DND-41 (cell line): Measurements from ENCODE around the gene RFTN1.
A peak's percentile ranks its signal among the peaks of the same experiment; 100 is the strongest.

Source experiments
- ATAC-seq: fragments of 200-7000 bp; cut with Tn5 transposase; 3 replicates; pipeline ENCODE4 v1.9.1; 2021; ENCODE audit warnings: low read depth; ENCODE audit not compliant: insufficient read depth
- DNase-seq: peaks from one replicate; pipeline ENCODE4 v3.0.0-alpha.2; 2020
- H2AFZ ChIP-seq: 2 replicates; pipeline ENCODE4 v1.6.0; 2012; ENCODE audit warnings: low read depth, low read length
- H3K27ac ChIP-seq: 2 replicates; pipeline ENCODE4 v1.5.1; 2012; ENCODE audit warnings: low read length, inconsistent platforms
- H3K27me3 ChIP-seq: fragments of 200-600 bp; sonication (generic); 2 replicates; pipeline ENCODE4 v1.6.0; 2012; ENCODE audit warnings: low read length, mild to moderate bottlenecking, inconsistent platforms; ENCODE audit not compliant: insufficient read depth, poor library complexity
- H3K36me3 ChIP-seq: 2 replicates; pipeline ENCODE4 v1.5.1; 2012; ENCODE audit warnings: low read length, inconsistent platforms; ENCODE audit not compliant: insufficient read depth
- H3K4me1 ChIP-seq: 2 replicates; pipeline ENCODE4 v1.5.1; 2012; ENCODE audit warnings: mild to moderate bottlenecking, low read length; ENCODE audit not compliant: insufficient read depth
- H3K4me2 ChIP-seq: 2 replicates; pipeline ENCODE4 v1.6.0; 2012; ENCODE audit warnings: mild to moderate bottlenecking, moderate library complexity, low read length, inconsistent platforms; ENCODE audit not compliant: insufficient read depth
- H3K4me3 ChIP-seq, 2 experiments: fragments of 200-600 bp in 1 of 2; shearing (Covaris generic) in 1 of 2; 2 replicates each; pipeline ENCODE4 v1.5.1; 2012 to 2016; ENCODE audit warnings: inconsistent platforms in 2 of 2, low read length in 2 of 2, mild to moderate bottlenecking in 2 of 2, low read depth in 1 of 2, moderate library complexity in 1 of 2
- H3K79me2 ChIP-seq: 2 replicates; pipeline ENCODE4 v1.6.0; 2012; ENCODE audit warnings: low read length, inconsistent platforms; ENCODE audit not compliant: insufficient read depth
- H3K9ac ChIP-seq: 2 replicates; pipeline ENCODE4 v1.6.0; 2012; ENCODE audit warnings: low read depth, mild to moderate bottlenecking, inconsistent platforms, low read length, moderate library complexity
- H3K9me3 ChIP-seq: 2 replicates; pipeline ENCODE4 v1.5.1; 2012; ENCODE audit warnings: low read length, moderate library complexity, mild to moderate bottlenecking, inconsistent platforms; ENCODE audit not compliant: insufficient read depth, severe bottlenecking
- H4K20me1 ChIP-seq: 2 replicates; pipeline ENCODE4 v1.6.0; 2012; ENCODE audit warnings: low read length; ENCODE audit not compliant: insufficient read depth
- EZH2 ChIP-seq: IDR thresholded peaks from 3 replicates; pipeline ENCODE4 v1.6.1; 2012; ENCODE audit warnings: borderline replicate concordance, low read depth, mild to moderate bottlenecking, moderate library complexity, low read length, inconsistent platforms; ENCODE audit not compliant: severe bottlenecking
- TF ChIP-seq, protein P1 (sequence below): IDR thresholded peaks from 2 replicates; pipeline ENCODE4 v1.5.1; 2012; ENCODE audit warnings: borderline replicate concordance, low read length, moderate library complexity, mild to moderate bottlenecking; ENCODE audit not compliant: poor library complexity, severe bottlenecking; ENCODE audit errors: extremely low read depth

The RFTN1 gene

DNA sequence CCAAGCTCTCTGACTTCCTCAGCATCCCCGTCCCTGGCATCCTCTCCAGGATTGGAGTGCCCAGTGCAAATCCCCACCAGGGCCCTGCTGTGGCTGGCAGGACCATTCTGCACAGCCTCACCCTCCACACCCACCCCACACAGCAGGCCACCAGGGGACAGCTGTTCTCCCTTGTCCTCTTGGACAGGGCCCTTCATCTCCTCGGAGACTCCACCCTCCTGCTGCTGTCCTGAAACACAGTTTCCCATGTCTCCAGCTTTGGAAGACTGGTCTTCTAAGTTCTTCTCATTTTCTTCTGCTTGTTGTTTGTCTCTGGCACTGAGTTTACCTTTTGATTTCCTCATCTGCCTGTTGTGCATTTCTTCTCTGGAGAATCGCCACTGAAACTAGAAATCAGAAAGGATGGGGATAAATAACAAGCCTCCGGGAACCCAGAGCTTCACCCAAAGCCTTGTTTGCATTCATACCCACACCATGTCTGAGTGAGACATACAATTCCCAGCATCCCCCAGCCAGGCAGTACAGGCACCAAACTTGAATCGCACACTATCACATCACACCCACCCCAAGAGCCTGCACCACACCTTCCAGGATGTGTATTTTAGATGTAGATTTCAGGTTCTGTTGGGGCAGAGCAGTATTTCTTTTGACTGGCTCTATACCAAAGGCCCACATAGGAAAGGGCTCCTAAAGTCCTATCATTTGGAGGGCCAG, 196.5 kb downstream of the RFTN1 start:
- Histone ChIP-seq H2AFZ (no peak overlapping the region), H3K4me2 (no peak overlapping the region), H3K4me3 (no peak overlapping the region), H4K20me1 (no peaks in the 10 kb centered on the region), H3K9me3 (no peaks in the 10 kb centered on the region), H3K27me3 (no peaks in the 10 kb centered on the region), H3K79me2 (peaks cover 64% of the 10 kb centered on the region), H3K4me1 (peaks cover 69% of the 10 kb centered on the region), H3K27ac (peak overlapping the region; percentile 70), H3K9ac (no peak overlapping the region), H3K36me3 (peaks cover 78% of the 10 kb centered on the region)
- DNase-seq (no peak), ATAC-seq (no peak)
- no peak for TF ChIP-seq EZH2
- TF ChIP-seq, protein P1, sequence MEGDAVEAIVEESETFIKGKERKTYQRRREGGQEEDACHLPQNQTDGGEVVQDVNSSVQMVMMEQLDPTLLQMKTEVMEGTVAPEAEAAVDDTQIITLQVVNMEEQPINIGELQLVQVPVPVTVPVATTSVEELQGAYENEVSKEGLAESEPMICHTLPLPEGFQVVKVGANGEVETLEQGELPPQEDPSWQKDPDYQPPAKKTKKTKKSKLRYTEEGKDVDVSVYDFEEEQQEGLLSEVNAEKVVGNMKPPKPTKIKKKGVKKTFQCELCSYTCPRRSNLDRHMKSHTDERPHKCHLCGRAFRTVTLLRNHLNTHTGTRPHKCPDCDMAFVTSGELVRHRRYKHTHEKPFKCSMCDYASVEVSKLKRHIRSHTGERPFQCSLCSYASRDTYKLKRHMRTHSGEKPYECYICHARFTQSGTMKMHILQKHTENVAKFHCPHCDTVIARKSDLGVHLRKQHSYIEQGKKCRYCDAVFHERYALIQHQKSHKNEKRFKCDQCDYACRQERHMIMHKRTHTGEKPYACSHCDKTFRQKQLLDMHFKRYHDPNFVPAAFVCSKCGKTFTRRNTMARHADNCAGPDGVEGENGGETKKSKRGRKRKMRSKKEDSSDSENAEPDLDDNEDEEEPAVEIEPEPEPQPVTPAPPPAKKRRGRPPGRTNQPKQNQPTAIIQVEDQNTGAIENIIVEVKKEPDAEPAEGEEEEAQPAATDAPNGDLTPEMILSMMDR: no peak

GRCh38 chr3:16316396-16316795, 197.1 kb downstream of the RFTN1 start:
- Histone ChIP-seq H3K27me3 (no peaks in the 10 kb centered on the region), H2AFZ (no peak overlapping the region), H4K20me1 (no peaks in the 10 kb centered on the region), H3K4me2 (no peak overlapping the region), H3K9me3 (no peaks in the 10 kb centered on the region), H3K4me3 (no peak overlapping the region), H3K9ac (no peak overlapping the region), H3K79me2 (peaks cover 59% of the 10 kb centered on the region), H3K36me3 (peaks cover 72% of the 10 kb centered on the region), H3K4me1 (peaks cover 75% of the 10 kb centered on the region), H3K27ac (peak overlapping the region; percentile 70)
- ATAC-seq (no peak), DNase-seq (no peak)
- TF ChIP-seq, protein P1: no peak
- TF ChIP-seq EZH2: no peak

DNA sequence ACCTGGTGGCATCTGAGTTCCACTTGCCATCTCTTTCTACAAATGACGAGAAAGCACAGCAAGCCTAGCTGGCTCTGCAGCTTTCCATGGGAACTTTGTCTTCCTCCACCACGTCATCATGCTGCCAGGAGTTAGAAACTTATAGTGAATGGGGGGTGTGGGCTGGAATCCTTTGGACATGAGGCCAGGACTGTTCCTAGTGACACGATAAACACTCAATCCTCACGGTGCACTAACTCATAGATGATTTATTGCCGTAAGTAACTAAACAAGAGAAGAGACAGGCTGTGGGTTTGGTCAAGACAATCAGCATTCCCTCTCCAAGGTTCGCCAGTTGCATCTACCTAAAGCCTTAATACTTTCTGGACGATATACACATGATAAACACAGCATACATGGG, 197.9 kb downstream of the RFTN1 start:
- Histone ChIP-seq H3K36me3 (peaks cover 64% of the 10 kb centered on the region), H3K9me3 (no peaks in the 10 kb centered on the region), H4K20me1 (no peaks in the 10 kb centered on the region), H3K27ac (peak overlapping the region; percentile 70), H3K4me3 (no peak overlapping the region), H3K79me2 (peaks cover 55% of the 10 kb centered on the region), H3K4me2 (no peak overlapping the region), H2AFZ (no peak overlapping the region), H3K9ac (no peak overlapping the region), H3K4me1 (peaks cover 83% of the 10 kb centered on the region), H3K27me3 (no peaks in the 10 kb centered on the region)
- DNase-seq (no peak), ATAC-seq (no peak)
- no peak for TF ChIP-seq EZH2
- TF ChIP-seq, protein P1: no peak
